Loucy (cell line): ENCODE results near the gene PDE5A.

Source experiments
- H2AFZ ChIP-seq: fragments of 200-600 bp; sonication (generic); 2 replicates; pipeline ENCODE4 v1.6.0; 2016; ENCODE audit warnings: antibody characterized with exemption, mild to moderate bottlenecking, low read length, moderate library complexity
- H3F3A ChIP-seq: fragments of 200-600 bp; 2 replicates; pipeline ENCODE4 v1.6.0; 2016; ENCODE audit warnings: antibody characterized with exemption, low read depth, mild to moderate bottlenecking
- H3K27me3 ChIP-seq: fragments of 200-600 bp; sonication (generic); 2 replicates; pipeline ENCODE4 v1.6.1; 2014; ENCODE audit warnings: low read length, mild to moderate bottlenecking; ENCODE audit not compliant: insufficient read depth, poor library complexity, severe bottlenecking
- H3K36me3 ChIP-seq: fragments of 200-600 bp; sonication (generic); 2 replicates; pipeline ENCODE4 v1.6.1; 2016; ENCODE audit warnings: low read length; ENCODE audit not compliant: insufficient read depth
- H3K4me1 ChIP-seq: fragments of 200-600 bp; sonication (generic); 2 replicates; pipeline ENCODE4 v1.5.1; 2014; ENCODE audit warnings: low read length, mild to moderate bottlenecking; ENCODE audit not compliant: insufficient read depth, poor library complexity, severe bottlenecking
- H3K4me2 ChIP-seq: fragments of 200-600 bp; sonication (generic); 2 replicates; pipeline ENCODE4 v1.6.0; 2014; ENCODE audit warnings: antibody characterized with exemption, low read length, low read depth, mild to moderate bottlenecking; ENCODE audit not compliant: poor library complexity, severe bottlenecking
- H3K4me3 ChIP-seq: fragments of 200-600 bp; sonication (generic); 2 replicates; pipeline ENCODE4 v1.5.1; 2014; ENCODE audit warnings: low read length, mild to moderate bottlenecking, mixed read lengths; ENCODE audit not compliant: poor library complexity, severe bottlenecking
- H3K79me2 ChIP-seq: fragments of 200-600 bp; sonication (generic); 2 replicates; pipeline ENCODE4 v1.6.1; 2014; ENCODE audit warnings: low read length; ENCODE audit not compliant: insufficient read depth
- H3K9ac ChIP-seq: fragments of 200-600 bp; sonication (generic); 2 replicates; pipeline ENCODE4 v1.6.0; 2014; ENCODE audit warnings: mild to moderate bottlenecking, low read depth, low read length, moderate library complexity; ENCODE audit not compliant: poor library complexity, severe bottlenecking
- H3K9me2 ChIP-seq: fragments of 200-600 bp; sonication (generic); replicated peaks from 2 replicates; pipeline ENCODE4 v1.6.1; 2016; ENCODE audit warnings: low read depth, low read length, mixed read lengths
- H3K9me3 ChIP-seq: fragments of 200-600 bp; sonication (generic); 2 replicates; pipeline ENCODE4 v1.6.1; 2014; ENCODE audit warnings: mild to moderate bottlenecking, antibody characterized with exemption, low read length, low read depth; ENCODE audit not compliant: insufficient read depth
- H4K20me1 ChIP-seq: fragments of 200-600 bp; sonication (generic); 2 replicates; pipeline ENCODE4 v1.6.0; 2014; ENCODE audit warnings: antibody characterized with exemption, low read length, mild to moderate bottlenecking; ENCODE audit not compliant: insufficient read depth, poor library complexity, severe bottlenecking
- CTCF ChIP-seq: fragments of 200-600 bp; sonication (generic); conservative IDR thresholded peaks from 2 replicates; pipeline ENCODE4 v1.5.1; 2014; ENCODE audit warnings: mild to moderate bottlenecking, antibody characterized with exemption, low read length
- EZH2phosphoT487 ChIP-seq: fragments of 200-600 bp; IDR thresholded peaks from 2 replicates; pipeline ENCODE4 v1.6.1; 2018; ENCODE audit warnings: antibody characterized with exemption, mild to moderate bottlenecking, moderate library complexity, borderline replicate concordance

Gene PDE5A

DNA sequence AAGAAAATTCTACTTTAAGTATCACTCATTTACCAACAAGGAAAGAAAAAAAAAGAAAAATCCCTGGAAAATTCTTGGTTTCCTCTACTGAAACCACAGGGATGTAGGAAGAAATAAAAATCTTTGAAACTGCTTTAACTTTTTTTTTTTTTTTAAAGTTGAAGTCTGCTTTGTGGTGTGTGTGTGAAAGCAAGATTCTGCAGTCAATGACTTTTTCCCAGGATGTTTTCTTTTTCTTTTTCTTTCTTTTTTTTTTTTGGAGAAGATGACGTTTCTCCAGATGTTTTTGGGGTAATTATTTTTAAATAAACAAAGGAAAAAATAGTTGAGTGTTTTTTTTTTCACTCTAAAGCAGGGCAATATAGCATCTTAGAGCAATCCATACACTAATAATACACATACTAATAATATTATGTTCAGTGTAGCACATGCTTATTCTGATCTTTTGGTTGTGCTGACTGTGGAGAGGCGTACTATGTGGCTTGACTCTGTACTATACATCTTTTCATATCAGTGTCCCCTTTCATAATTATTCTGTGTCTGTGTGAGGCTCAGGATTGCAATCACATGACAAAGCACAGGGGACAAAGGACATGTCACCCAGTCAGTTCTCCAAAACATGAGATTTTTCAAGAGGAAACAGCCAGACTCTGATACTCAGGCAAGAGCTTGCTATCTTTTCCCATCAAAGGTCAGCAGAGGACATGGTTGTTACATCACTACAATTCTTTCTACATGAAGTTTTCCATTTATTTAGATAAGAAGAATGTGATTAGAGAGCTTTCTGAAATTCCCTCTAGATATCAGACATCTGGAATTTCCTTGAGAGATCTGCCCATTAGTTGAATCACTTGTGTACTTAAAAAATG lies 111.0 kb downstream of the PDE5A start:
- Histone ChIP-seq H3K79me2 (no peaks in the 10 kb centered on the region), H3K9me3 (no peaks in the 10 kb centered on the region), H2AFZ (no peak overlapping the region), H4K20me1 (no peaks in the 10 kb centered on the region), H3K36me3 (peaks cover 35% of the 10 kb centered on the region), H3K9ac (no peak overlapping the region), H3K4me3 (no peak overlapping the region), H3K4me2 (no peak overlapping the region), H3K27me3 (no peaks in the 10 kb centered on the region), H3K4me1 (no peaks in the 10 kb centered on the region), H3F3A (no peaks in the 10 kb centered on the region), H3K9me2 (no peaks in the 10 kb centered on the region)
- TF ChIP-seq EZH2phosphoT487 (no peak), CTCF (no peak)

- Histone ChIP-seq H3K27me3 (no peaks in the 10 kb centered on the region), H3K9me2 (no peaks in the 10 kb centered on the region), H3K4me2 (no peak overlapping the region), H3K9ac (no peak overlapping the region), H3K79me2 (no peaks in the 10 kb centered on the region), H3K9me3 (no peaks in the 10 kb centered on the region), H4K20me1 (no peaks in the 10 kb centered on the region), H3K4me3 (no peak overlapping the region), H2AFZ (no peak overlapping the region), H3K36me3 (peaks cover 26% of the 10 kb centered on the region; the same call in 1 of the 2 replicates), H3K4me1 (no peaks in the 10 kb centered on the region), H3F3A (no peaks in the 10 kb centered on the region)
- TF ChIP-seq EZH2phosphoT487 (no peak), CTCF (no peak)
These were observed 116.2 kb downstream of the PDE5A start for GRCh38 chr4:119512398-119512797.

DNA sequence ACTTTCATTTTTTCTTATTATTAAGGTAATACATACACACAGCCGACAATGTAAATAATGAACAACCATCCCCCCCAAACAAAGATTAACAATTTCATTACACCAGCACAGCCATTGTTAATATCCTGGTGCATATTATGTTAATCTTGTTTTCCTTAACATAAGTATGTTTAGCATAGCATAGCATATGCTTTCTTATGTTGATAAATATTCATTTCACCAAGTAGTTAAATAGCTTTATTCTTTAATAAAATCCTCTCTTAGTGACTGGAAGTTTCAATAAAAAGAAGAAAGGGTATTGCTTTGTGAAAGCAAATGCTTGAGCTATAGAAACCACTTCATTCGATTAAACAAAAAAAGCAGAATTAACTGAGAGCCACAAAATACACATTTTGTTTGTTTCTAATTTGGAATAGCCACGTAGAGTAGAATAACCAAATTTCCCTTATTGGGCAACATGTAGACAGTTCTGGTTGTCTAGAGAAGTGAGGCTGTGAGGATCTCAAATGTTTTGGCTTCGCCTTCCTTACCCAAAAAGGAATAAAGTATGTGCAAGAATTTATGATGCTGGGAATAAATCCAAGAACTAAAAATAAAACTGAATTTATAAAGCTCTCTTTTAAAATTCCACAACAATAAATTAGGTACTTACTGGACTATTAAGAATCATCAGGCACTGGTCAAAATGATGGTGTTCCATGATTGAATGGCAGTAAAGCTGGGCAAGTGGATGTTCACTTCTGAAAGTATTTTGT lies 118.0 kb downstream of the PDE5A start:
- Histone ChIP-seq H3K9me3 (no peaks in the 10 kb centered on the region), H3F3A (no peaks in the 10 kb centered on the region), H3K9me2 (no peaks in the 10 kb centered on the region), H3K4me1 (no peaks in the 10 kb centered on the region), H3K4me2 (no peak overlapping the region), H3K36me3 (peaks cover 18% of the 10 kb centered on the region; the same call in 1 of the 2 replicates), H3K4me3 (no peak overlapping the region), H3K79me2 (no peaks in the 10 kb centered on the region), H2AFZ (no peak overlapping the region), H4K20me1 (no peaks in the 10 kb centered on the region), H3K27me3 (no peaks in the 10 kb centered on the region), H3K9ac (no peak overlapping the region)
- TF ChIP-seq CTCF (no peak), EZH2phosphoT487 (no peak)
